Neural progenitor cell (in vitro differentiated cells): ENCODE results near the gene ZNF213. TPM values are rescaled to one million over a fixed set of nuclear protein-coding genes. Genes with fewer than 3 reads are reported as not detected.

ENCODE experiments used
- DNase-seq: peaks from one replicate; pipeline ENCODE4 v3.0.0-alpha.2; 2016; ENCODE audit warnings: low spot score
- H2AFZ ChIP-seq: fragments of 200-600 bp; sonication (generic); replicated peaks from 2 replicates; pipeline ENCODE4 v1.6.1; 2016; ENCODE audit warnings: antibody characterized with exemption
- H3F3A ChIP-seq: fragments of 200-600 bp; sonication (generic); 2 replicates; pipeline ENCODE4 v1.6.1; 2016; ENCODE audit warnings: antibody characterized with exemption, low read depth
- H3K27ac ChIP-seq: fragments of 200-600 bp; sonication (generic); 2 replicates; pipeline ENCODE4 v1.5.1; 2016; ENCODE audit warnings: mild to moderate bottlenecking
- H3K27me3 ChIP-seq: fragments of 200-600 bp; sonication (generic); 2 replicates; pipeline ENCODE4 v1.6.1; 2016; ENCODE audit warnings: mild to moderate bottlenecking, moderate library complexity
- H3K36me3 ChIP-seq: fragments of 200-600 bp; sonication (generic); 2 replicates; pipeline ENCODE4 v1.5.1; 2016
- H3K4me1 ChIP-seq: fragments of 200-600 bp; sonication (generic); 2 replicates; pipeline ENCODE4 v1.6.1; 2016; ENCODE audit warnings: mixed run types
- H3K4me2 ChIP-seq: fragments of 200-600 bp; sonication (generic); 2 replicates; pipeline ENCODE4 v1.6.1; 2016
- H3K4me3 ChIP-seq: fragments of 200-600 bp; sonication (generic); 2 replicates; pipeline ENCODE4 v1.5.1; 2016
- H3K79me2 ChIP-seq: fragments of 200-600 bp; sonication (generic); 2 replicates; pipeline ENCODE4 v1.6.1; 2016; ENCODE audit warnings: low read depth
- H3K9ac ChIP-seq: fragments of 200-600 bp; sonication (generic); 2 replicates; pipeline ENCODE4 v1.6.1; 2016
- H3K9me3 ChIP-seq: fragments of 200-600 bp; sonication (generic); 2 replicates; pipeline ENCODE4 v1.5.1; 2016; ENCODE audit warnings: low read depth
- H4K20me1 ChIP-seq: fragments of 200-600 bp; sonication (generic); 2 replicates; pipeline ENCODE4 v1.6.1; 2016; ENCODE audit warnings: low read depth
- H3K27ac Mint-ChIP-seq: 3 replicates; pipeline ENCODE4 v1.8.0; 2021; ENCODE audit warnings: mixed read lengths
- H3K27me3 Mint-ChIP-seq: 2 replicates; pipeline ENCODE4 v1.8.0; 2022; ENCODE audit warnings: low read depth, mild to moderate bottlenecking, inconsistent platforms, moderate library complexity, mixed read lengths; ENCODE audit not compliant: insufficient read depth
- H3K36me3 Mint-ChIP-seq: 3 replicates; pipeline ENCODE4 v1.8.0; 2021; ENCODE audit warnings: mixed read lengths
- H3K4me1 Mint-ChIP-seq: 3 replicates; pipeline ENCODE4 v1.8.0; 2021; ENCODE audit warnings: mixed read lengths
- H3K4me3 Mint-ChIP-seq: 3 replicates; pipeline ENCODE4 v1.8.0; 2021; ENCODE audit warnings: mild to moderate bottlenecking, moderate library complexity, mixed read lengths
- H3K9me3 Mint-ChIP-seq: 3 replicates; pipeline ENCODE4 v1.8.0; 2020; ENCODE audit warnings: mixed read lengths
- CTCF ChIP-seq: fragments of 200-600 bp; sonication (generic); IDR thresholded peaks from 2 replicates; pipeline ENCODE4 v1.5.1; 2017; ENCODE audit warnings: antibody characterized with exemption, mild to moderate bottlenecking
- EZH2 ChIP-seq: fragments of 200-600 bp; sonication (generic); IDR thresholded peaks from 2 replicates; pipeline ENCODE4 v1.6.1; 2017; ENCODE audit warnings: antibody characterized with exemption, mild to moderate bottlenecking, moderate library complexity
- EZH2phosphoT487 ChIP-seq: fragments of 200-600 bp; sonication (generic); IDR thresholded peaks from 2 replicates; pipeline ENCODE4 v1.6.1; 2017; ENCODE audit warnings: antibody characterized with exemption
- total RNA-seq: library from RNA; depleted of rRNA; stranded (reverse); fragments of >200 nt; gene quantifications from 2 replicates; pipeline ENCODE4 v1.2.3, GENCODE V29; 2015; ENCODE audit warnings: low replicate concordance

Gene ZNF213
- total RNA-seq, 1 donor from 2014 or later, result 1.3 TPM

GRCh38 chr16:3089717-3090592, 44.9 kb upstream of the ZNF213 start:
- Mint-ChIP-seq H3K4me1 (peaks cover 30% of the 10 kb centered on the region), H3K9me3 (no peaks in the 10 kb centered on the region), H3K36me3 (no peaks in the 10 kb centered on the region), H3K27me3 (peaks cover 16% of the 10 kb centered on the region), H3K27ac (no peak overlapping the region), H3K4me3 (no peak overlapping the region)
- Histone ChIP-seq H3K4me3 (no peak overlapping the region), H3K9me3 (no peaks in the 10 kb centered on the region), H3K27me3 (no peaks in the 10 kb centered on the region), H3K27ac (no peak overlapping the region), H3F3A (peaks cover 12% of the 10 kb centered on the region), H3K36me3 (no peaks in the 10 kb centered on the region), H2AFZ (no peak overlapping the region), H3K9ac (no peak overlapping the region), H3K79me2 (peaks cover 9% of the 10 kb centered on the region), H4K20me1 (no peaks in the 10 kb centered on the region), H3K4me2 (no peak overlapping the region), H3K4me1 (peaks cover 6% of the 10 kb centered on the region)
- DNase-seq, result no peak
- TF ChIP-seq EZH2 (no peak), EZH2phosphoT487 (no peak), CTCF (no peak)

GRCh38 chr16:3091551-3091950, 43.3 kb upstream of the ZNF213 start:
- Histone ChIP-seq H3K9ac (no peak overlapping the region), H4K20me1 (no peaks in the 10 kb centered on the region), H3K27me3 (no peaks in the 10 kb centered on the region), H3K27ac (no peak overlapping the region), H3K4me3 (no peak overlapping the region), H3K36me3 (no peaks in the 10 kb centered on the region), H3K4me1 (peaks cover 6% of the 10 kb centered on the region), H2AFZ (no peak overlapping the region), H3K79me2 (peaks cover 18% of the 10 kb centered on the region), H3F3A (peaks cover 16% of the 10 kb centered on the region), H3K4me2 (no peak overlapping the region), H3K9me3 (no peaks in the 10 kb centered on the region)
- no peak for TF ChIP-seq CTCF
- TF ChIP-seq EZH2phosphoT487, result no peak
- no peak for TF ChIP-seq EZH2
- Mint-ChIP-seq H3K27me3 (peaks cover 13% of the 10 kb centered on the region), H3K9me3 (no peaks in the 10 kb centered on the region), H3K4me3 (peak overlapping the region; percentile 18), H3K36me3 (no peaks in the 10 kb centered on the region), H3K4me1 (peaks cover 27% of the 10 kb centered on the region), H3K27ac (no peak overlapping the region)
- no peak for DNase-seq

GRCh38 chr16:3092501-3092941, 42.3 kb upstream of the ZNF213 start:
- no peaks in the 10 kb centered on the region for H3K9me3 Mint-ChIP-seq
- H3K27me3 Mint-ChIP-seq, result peaks cover 15% of the 10 kb centered on the region
- no peak for DNase-seq
- Histone ChIP-seq H3K27ac (no peak overlapping the region), H3K4me1 (peaks cover 7% of the 10 kb centered on the region), H3K36me3 (no peaks in the 10 kb centered on the region), H3K4me2 (no peak overlapping the region), H3K4me3 (no peak overlapping the region), H3K9ac (no peak overlapping the region), H4K20me1 (no peaks in the 10 kb centered on the region), H3K79me2 (peaks cover 28% of the 10 kb centered on the region), H3F3A (peaks cover 14% of the 10 kb centered on the region), H3K27me3 (no peaks in the 10 kb centered on the region), H3K9me3 (no peaks in the 10 kb centered on the region), H2AFZ (no peak overlapping the region)
- peaks cover 24% of the 10 kb centered on the region for H3K4me1 Mint-ChIP-seq
- TF ChIP-seq CTCF (no peak), EZH2phosphoT487 (no peak), EZH2 (no peak)
- H3K4me3 Mint-ChIP-seq, result no peak overlapping the region
- H3K36me3 Mint-ChIP-seq, result no peaks in the 10 kb centered on the region
- no peak overlapping the region for H3K27ac Mint-ChIP-seq
